ENCODE data around the gene FHL3.
A peak's percentile ranks its signal among the peaks of the same experiment; 100 is the strongest.

FHL3 gene

DNA sequence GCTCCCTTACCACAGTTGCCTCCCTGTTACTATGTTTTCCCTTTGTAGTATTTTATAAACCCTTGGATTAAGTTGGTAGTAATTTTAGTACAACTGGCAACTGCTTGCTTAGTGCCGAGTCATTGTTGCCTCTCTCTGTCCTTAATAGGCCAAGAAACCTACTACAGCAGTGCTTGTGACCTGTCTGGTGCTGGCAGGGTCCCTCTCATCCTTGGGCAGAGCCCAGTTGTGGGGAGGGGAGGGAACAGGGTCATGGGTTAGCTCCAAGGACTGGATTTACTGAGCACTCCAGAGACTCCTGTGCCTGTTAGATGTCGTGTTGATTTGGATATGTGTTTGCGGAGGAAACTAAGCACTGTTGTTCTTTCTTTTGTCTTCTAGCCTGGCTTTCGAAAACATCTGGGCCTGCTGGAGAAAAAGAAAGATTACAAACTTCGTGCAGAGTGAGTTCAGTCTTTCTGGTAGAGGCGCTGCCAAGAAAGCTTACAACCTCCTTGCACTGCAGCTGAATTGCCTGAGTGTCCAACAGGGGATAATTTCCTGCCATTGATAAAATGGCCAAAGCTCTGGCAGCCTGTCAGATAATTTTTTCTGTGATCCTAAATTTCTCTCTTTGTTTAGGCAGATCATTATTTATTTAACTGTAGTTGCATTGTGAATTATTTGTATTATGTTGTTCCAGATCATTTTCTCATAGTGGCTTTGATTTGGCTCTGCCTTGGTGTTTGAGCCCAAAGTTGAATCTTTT is 10.8 kb upstream of the FHL3 start:
- no peaks in the 10 kb centered on the region for H3K9me3 ChIP-seq (ENCODE audit: insufficient read depth, low read length)
- no peak overlapping the region for H3K4me2 ChIP-seq (ENCODE audit: low read depth, low read length, poor library complexity, severe bottlenecking)
- no peak overlapping the region for H3K27ac ChIP-seq (ENCODE audit: low read depth, low read length)
- H4K20me1 ChIP-seq (ENCODE audit: low read depth, low read length): no peaks in the 10 kb centered on the region
- peaks cover 38% of the 10 kb centered on the region for H3K79me2 ChIP-seq (ENCODE audit: insufficient read depth, low read length)
- H3K9me2 ChIP-seq (replicated peaks; ENCODE audit: insufficient read depth, low read length): no peaks in the 10 kb centered on the region
- H3K9ac ChIP-seq (ENCODE audit: low read length): no peak overlapping the region
- H3K4me3 ChIP-seq (ENCODE audit: insufficient read depth, low read length, poor library complexity, severe bottlenecking): no peak overlapping the region
- TF ChIP-seq CTCF (IDR thresholded peaks at IDR 0.05; ENCODE audit: insufficient read depth, low read length, poor library complexity, severe bottlenecking) (no peak), EZH2phosphoT487 (conservative IDR thresholded peaks at IDR 0.05; ENCODE audit: low read length) (no peak)
- peaks cover 5% of the 10 kb centered on the region; the same call in 1 of the 2 replicates for H3F3A ChIP-seq (ENCODE audit: insufficient read depth)
- peaks cover 9% of the 10 kb centered on the region; the same call in 1 of the 2 replicates for H3K36me3 ChIP-seq (ENCODE audit: low read length)
- H3K27me3 ChIP-seq (ENCODE audit: low read length): no peaks in the 10 kb centered on the region
- H2AFZ ChIP-seq (ENCODE audit: low read depth, low read length, severe bottlenecking): no peak overlapping the region

GRCh38 chr1:38014724-38015424 is 9.6 kb upstream of the FHL3 start:
- Histone ChIP-seq H3K4me3 (ENCODE audit: insufficient read depth, low read length, poor library complexity, severe bottlenecking) (no peak overlapping the region), H3K9me3 (ENCODE audit: insufficient read depth, low read length) (no peaks in the 10 kb centered on the region), H3K27me3 (ENCODE audit: low read length) (no peaks in the 10 kb centered on the region), H3K27ac (ENCODE audit: low read depth, low read length) (no peak overlapping the region), H3K79me2 (ENCODE audit: insufficient read depth, low read length) (peaks cover 38% of the 10 kb centered on the region), H3K9ac (ENCODE audit: low read length) (no peak overlapping the region), H3K36me3 (ENCODE audit: low read length) (peaks cover 9% of the 10 kb centered on the region; the same call in 1 of the 2 replicates), H3K9me2 (replicated peaks; ENCODE audit: insufficient read depth, low read length) (no peaks in the 10 kb centered on the region), H3K4me2 (ENCODE audit: low read depth, low read length, poor library complexity, severe bottlenecking) (no peak overlapping the region), H4K20me1 (ENCODE audit: low read depth, low read length) (no peaks in the 10 kb centered on the region), H2AFZ (ENCODE audit: low read depth, low read length, severe bottlenecking) (no peak overlapping the region), H3F3A (ENCODE audit: insufficient read depth) (peaks cover 5% of the 10 kb centered on the region; the same call in 1 of the 2 replicates)
- TF ChIP-seq EZH2phosphoT487 (conservative IDR thresholded peaks at IDR 0.05; ENCODE audit: low read length) (no peak), CTCF (IDR thresholded peaks at IDR 0.05; ENCODE audit: insufficient read depth, low read length, poor library complexity, severe bottlenecking) (no peak)

DNA sequence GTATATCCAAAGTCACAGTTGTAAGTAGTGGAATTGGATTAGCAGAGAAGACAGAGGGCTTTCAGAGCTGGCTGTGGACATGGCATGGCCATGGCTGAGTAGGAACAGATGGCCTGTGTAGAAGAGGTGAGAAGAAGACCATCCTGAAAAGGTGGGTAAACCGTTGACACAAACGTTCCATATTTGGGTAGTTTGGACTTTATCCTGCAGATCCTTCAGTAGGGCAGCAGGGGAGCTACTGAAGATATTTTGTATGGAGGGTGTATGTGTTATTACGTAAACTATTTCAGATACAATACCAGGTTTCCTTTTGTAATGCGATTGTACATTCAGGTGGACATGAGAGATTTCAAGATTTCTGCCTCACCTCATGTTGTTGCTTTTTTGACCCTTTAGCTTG is 8.9 kb upstream of the FHL3 start:
- H4K20me1 ChIP-seq (ENCODE audit: low read depth, low read length): no peaks in the 10 kb centered on the region
- no peak overlapping the region for H3K4me3 ChIP-seq (ENCODE audit: insufficient read depth, low read length, poor library complexity, severe bottlenecking)
- H3K9ac ChIP-seq (ENCODE audit: low read length): peak overlapping the region; percentile 79; the same call in 1 of the 2 replicates
- H2AFZ ChIP-seq (ENCODE audit: low read depth, low read length, severe bottlenecking): no peak overlapping the region
- TF ChIP-seq CTCF (IDR thresholded peaks at IDR 0.05; ENCODE audit: insufficient read depth, low read length, poor library complexity, severe bottlenecking) (no peak), EZH2phosphoT487 (conservative IDR thresholded peaks at IDR 0.05; ENCODE audit: low read length) (no peak)
- H3K27me3 ChIP-seq (ENCODE audit: low read length): no peaks in the 10 kb centered on the region
- peak overlapping the region; percentile 72 for H3K4me2 ChIP-seq (ENCODE audit: low read depth, low read length, poor library complexity, severe bottlenecking)
- H3K79me2 ChIP-seq (ENCODE audit: insufficient read depth, low read length): peaks cover 38% of the 10 kb centered on the region
- no peaks in the 10 kb centered on the region for H3K9me2 ChIP-seq (replicated peaks; ENCODE audit: insufficient read depth, low read length)
- H3K36me3 ChIP-seq (ENCODE audit: low read length): peaks cover 8% of the 10 kb centered on the region; the same call in 1 of the 2 replicates
- no peaks in the 10 kb centered on the region for H3K9me3 ChIP-seq (ENCODE audit: insufficient read depth, low read length)
- H3F3A ChIP-seq (ENCODE audit: insufficient read depth): peaks cover 5% of the 10 kb centered on the region; the same call in 1 of the 2 replicates
- no peak overlapping the region for H3K27ac ChIP-seq (ENCODE audit: low read depth, low read length)
